Small intestine (tissue), 16 donors: ENCODE results near the gene CRKL. TPM values are rescaled to one million over a fixed set of nuclear protein-coding genes. Genes with fewer than 3 reads are reported as not detected.

Experiments used
- DNase-seq, 2 donors: peaks; one replicate each; pipeline versions ENCODE4 v3.0.0 to v3.0.0-alpha.2; 2013
- FAIRE-seq: peaks from 2 replicates; lab custom pipeline; 2012; peaks lifted over from hg19 to GRCh38; lab: Jason Lieb, UNC
- H3K27ac ChIP-seq, 3 donors: one replicate each; pipeline ENCODE4 v1.5.1; 2013; ENCODE audit warnings: low read length in 2 of 3, mild to moderate bottlenecking in 2 of 3, control low read depth in 1 of 3, inconsistent platforms in 1 of 3, low read depth in 1 of 3, moderate library complexity in 1 of 3
- H3K27me3 ChIP-seq, 3 donors: one replicate each; pipeline ENCODE4 v1.6.1; 2013; ENCODE audit warnings: low read length in 3 of 3, inconsistent platforms in 1 of 3; ENCODE audit not compliant: control insufficient read depth in 3 of 3, insufficient read depth in 3 of 3
- H3K36me3 ChIP-seq, 3 donors: one replicate each; pipeline ENCODE4 v1.6.1; 2013; ENCODE audit warnings: low read length in 3 of 3, inconsistent platforms in 1 of 3, low read depth in 1 of 3, mild to moderate bottlenecking in 1 of 3, moderate library complexity in 1 of 3; ENCODE audit not compliant: control insufficient read depth in 3 of 3, insufficient read depth in 2 of 3
- H3K4me1 ChIP-seq, 3 donors: one replicate each; pipeline ENCODE4 v1.6.1; 2013; ENCODE audit warnings: low read length in 2 of 3, inconsistent platforms in 1 of 3, low read depth in 1 of 3, mild to moderate bottlenecking in 1 of 3, moderate library complexity in 1 of 3; ENCODE audit not compliant: control insufficient read depth in 3 of 3, insufficient read depth in 2 of 3
- H3K4me3 ChIP-seq, 3 donors: one replicate each; pipeline ENCODE4 v1.5.1; 2013; ENCODE audit warnings: low read length in 3 of 3, control low read depth in 1 of 3, inconsistent platforms in 1 of 3, low read depth in 1 of 3, mild to moderate bottlenecking in 1 of 3, moderate library complexity in 1 of 3
- H3K9me3 ChIP-seq, 2 donors: one replicate each; pipeline ENCODE4 v1.6.1; 2013; ENCODE audit warnings: low read depth in 1 of 2, low read length in 1 of 2; ENCODE audit not compliant: control insufficient read depth in 2 of 2, insufficient read depth in 1 of 2
- WGBS, 3 donors: extraction: QIAGEN DNeasy Blood & Tissue Kit; methylation state at CpG; one replicate each; pipeline ENCODE4 v1.1.7; 2013; 5-methylcytosine and 5-hydroxymethylcytosine counted together
- long read RNA-seq, 10 donors: transcript quantifications; one replicate each; lab custom pipeline, GENCODE V29; 2026
- polyA plus RNA-seq, 4 donors: library from polyadenylated mRNA; stranded (reverse) in 3 of 4; unstranded in 1 of 4; fragments of 200-250 nt in 3 of 4; fragments of 120-200 nt in 1 of 4; gene quantifications; one replicate each; pipeline versions ENCODE4 v1.2.1 to v1.2.3, GENCODE V29; 2013
- donor health status: healthy with polysubstance abuse.
- donor health status: control.
- donor health status: control.
- donor health status: Bipolar disorder and iron deficiency.
- donor health status: healthy.

CRKL gene, protein sequence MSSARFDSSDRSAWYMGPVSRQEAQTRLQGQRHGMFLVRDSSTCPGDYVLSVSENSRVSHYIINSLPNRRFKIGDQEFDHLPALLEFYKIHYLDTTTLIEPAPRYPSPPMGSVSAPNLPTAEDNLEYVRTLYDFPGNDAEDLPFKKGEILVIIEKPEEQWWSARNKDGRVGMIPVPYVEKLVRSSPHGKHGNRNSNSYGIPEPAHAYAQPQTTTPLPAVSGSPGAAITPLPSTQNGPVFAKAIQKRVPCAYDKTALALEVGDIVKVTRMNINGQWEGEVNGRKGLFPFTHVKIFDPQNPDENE
- 10 to 100 TPM; 18.6 to 57.8 (median 22.0) TPM for polyA plus RNA-seq
- long read RNA-seq, donor 1, full-length matches to known transcripts: 27 of 108 reads
- long read RNA-seq, donor 1, partial matches to known transcripts: 81 of 108 reads
- long read RNA-seq, donor 1, other reads (novel, unspliced or antisense): 0 of 108 reads
- long read RNA-seq, donor 2, full-length matches to known transcripts: 2 of 2 reads
- long read RNA-seq, donor 2, partial matches to known transcripts: 0 of 2 reads
- long read RNA-seq, donor 2, other reads (novel, unspliced or antisense): 0 of 2 reads
- long read RNA-seq, donor 3, full-length matches to known transcripts: 13 of 34 reads
- long read RNA-seq, donor 3, partial matches to known transcripts: 21 of 34 reads
- long read RNA-seq, donor 3, other reads (novel, unspliced or antisense): 0 of 34 reads
- long read RNA-seq, donor 4: 0 reads
- long read RNA-seq, donor 5, full-length matches to known transcripts: 5 of 10 reads
- long read RNA-seq, donor 5, partial matches to known transcripts: 5 of 10 reads
- long read RNA-seq, donor 5, other reads (novel, unspliced or antisense): 0 of 10 reads
- long read RNA-seq, donor 6, full-length matches to known transcripts: 14 of 19 reads
- long read RNA-seq, donor 6, partial matches to known transcripts: 5 of 19 reads
- long read RNA-seq, donor 6, other reads (novel, unspliced or antisense): 0 of 19 reads
- long read RNA-seq, donor 7, full-length matches to known transcripts: 17 of 17 reads
- long read RNA-seq, donor 7, partial matches to known transcripts: 0 of 17 reads
- long read RNA-seq, donor 7, other reads (novel, unspliced or antisense): 0 of 17 reads
- long read RNA-seq, donor 8, full-length matches to known transcripts: 2 of 2 reads
- long read RNA-seq, donor 8, partial matches to known transcripts: 0 of 2 reads
- long read RNA-seq, donor 8, other reads (novel, unspliced or antisense): 0 of 2 reads
- long read RNA-seq, donor 9, full-length matches to known transcripts: 6 of 21 reads
- long read RNA-seq, donor 9, partial matches to known transcripts: 15 of 21 reads
- long read RNA-seq, donor 9, other reads (novel, unspliced or antisense): 0 of 21 reads
- long read RNA-seq, donor 10, full-length matches to known transcripts: 10 of 20 reads
- long read RNA-seq, donor 10, partial matches to known transcripts: 10 of 20 reads
- long read RNA-seq, donor 10, other reads (novel, unspliced or antisense): 0 of 20 reads

- peak; percentile 98 to 99 for DNase-seq
- Histone ChIP-seq H3K4me3 (peak within 1 kb of the TSS; percentile 88 to 96 (median 89)), H3K36me3 (no peaks in the 10 kb centered on the region), H3K4me1 (peaks cover 0 to 20% (median 2%) of the 10 kb centered on the region in 3 donors), H3K27ac (peak within 1 kb of the TSS; percentile 96 to 98 (median 97)), H3K9me3 (no peaks in the 10 kb centered on the region), H3K27me3 (no peaks in the 10 kb centered on the region)
- no peak for FAIRE-seq
- 0% methylated on average over 78 to 92 of the region's 92 CpGs for WGBS, 3 donors
These were observed at the start of gene CRKL for GRCh38 chr22:20916916-20917810. TSS of gene CRKL (plus strand) at chr22:20917407. CDS start at chr22:20917935, 528 bp downstream.

DNA sequence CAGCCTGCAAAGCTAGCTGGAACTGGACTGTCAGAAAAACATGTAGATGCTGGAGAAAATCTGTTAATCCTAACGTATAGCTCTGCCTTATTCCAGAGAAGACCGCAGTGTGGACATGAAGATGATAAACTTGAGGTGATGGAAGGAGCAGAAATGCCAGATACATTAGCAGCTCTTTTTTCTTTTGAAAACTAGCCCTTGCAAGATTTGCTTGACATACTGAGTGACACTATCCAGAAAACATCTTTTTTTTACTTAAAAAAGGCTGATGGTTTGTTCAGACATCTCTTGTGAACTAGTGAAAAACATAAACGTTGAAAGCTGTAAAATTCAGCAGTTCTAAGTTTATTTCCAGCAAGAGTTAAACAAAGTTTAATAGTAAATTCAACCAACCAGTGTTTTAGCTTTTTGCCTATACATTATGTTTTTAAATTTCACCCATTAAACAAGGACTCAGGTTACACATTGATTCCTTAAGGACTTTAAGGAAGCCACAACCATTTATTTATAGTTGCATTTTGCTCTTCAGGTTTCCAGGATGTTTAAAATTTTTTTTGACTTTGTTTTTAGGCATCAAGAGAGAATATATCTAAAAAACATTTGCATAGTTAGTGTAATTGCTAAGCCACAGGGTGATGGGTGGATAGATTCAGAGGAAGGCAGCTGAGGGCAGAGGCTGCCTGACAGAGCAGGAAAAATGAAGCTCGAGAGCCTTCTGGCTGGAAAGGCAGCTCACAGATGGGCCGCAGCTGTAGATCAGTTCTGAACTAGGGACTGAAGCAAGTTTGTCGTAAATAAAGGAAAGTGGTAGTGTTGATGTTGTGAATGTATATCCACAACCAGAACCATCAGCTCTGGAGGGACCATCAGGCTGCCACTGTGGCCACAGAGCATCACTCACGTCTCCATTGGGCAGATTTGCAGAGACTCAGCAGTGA, 48.9 kb upstream of the CRKL start:
- Histone ChIP-seq H3K4me1 (peaks cover 0 to 21% (median 5%) of the 10 kb centered on the region in 3 donors), H3K9me3 (no peaks in the 10 kb centered on the region), H3K4me3 (no peak overlapping the region), H3K36me3 (peaks cover 3 to 52% (median 4%) of the 10 kb centered on the region in 3 donors), H3K27me3 (no peaks in the 10 kb centered on the region), H3K27ac (peak overlapping the region in 2 of 3 donors; percentile 65 to 83)
- FAIRE-seq: no peak
- WGBS, 3 donors: 72 to 85% (median 82%) methylated on average over 7 of the region's 7 CpGs
- no peak for DNase-seq

- no peaks in the 10 kb centered on the region for H3K27me3 ChIP-seq
- peaks cover 3 to 56% (median 4%) of the 10 kb centered on the region in 3 donors for H3K36me3 ChIP-seq
- peaks cover 0 to 21% (median 5%) of the 10 kb centered on the region in 3 donors for H3K4me1 ChIP-seq
- H3K9me3 ChIP-seq: no peaks in the 10 kb centered on the region
- H3K27ac ChIP-seq: no peak overlapping the region
- 96 to 97% (median 96%) methylated on average over 2 of the region's 2 CpGs for WGBS, 3 donors
- no peak overlapping the region for H3K4me3 ChIP-seq
- DNase-seq: no peak
- FAIRE-seq: no peak
These were observed 48.0 kb upstream of the CRKL start for GRCh38 chr22:20869234-20869633.

- FAIRE-seq: no peak
- DNase-seq: peak in 1 of 2 donors; percentile 15
These were observed 44.0 kb upstream of the CRKL start for GRCh38 chr22:20873214-20873613.

DNA sequence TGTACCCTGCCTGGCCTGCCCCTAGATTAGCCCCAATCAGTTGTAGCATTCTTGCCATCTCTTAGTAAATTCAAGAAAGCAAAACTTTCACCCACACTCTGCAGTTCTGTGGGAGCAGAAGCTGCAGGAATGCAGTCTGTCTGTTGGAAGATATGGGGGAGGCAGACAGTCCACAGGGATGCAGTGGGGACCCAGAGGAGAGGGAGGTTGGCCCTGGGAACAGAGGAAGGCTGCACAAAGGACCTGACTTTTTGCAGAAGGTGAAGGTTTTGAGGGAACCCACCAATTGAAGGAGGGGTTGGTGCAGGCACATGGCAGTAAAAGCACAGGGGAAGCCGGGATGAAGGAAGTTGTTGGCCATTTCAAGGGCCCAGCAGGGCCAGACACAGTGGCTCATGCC, 41.9 kb upstream of the CRKL start:
- WGBS, 3 donors: 91 to 95% (median 92%) methylated on average over 1 of the region's 1 CpG
- Histone ChIP-seq H3K9me3 (no peaks in the 10 kb centered on the region), H3K27ac (no peak overlapping the region), H3K4me3 (no peak overlapping the region), H3K27me3 (no peaks in the 10 kb centered on the region), H3K36me3 (peaks cover 2 to 56% (median 4%) of the 10 kb centered on the region in 3 donors), H3K4me1 (no peaks in the 10 kb centered on the region)
- DNase-seq (no peak), FAIRE-seq (no peak)

More at GRCh38 chr22:20873214-20873613, 44.0 kb upstream of the CRKL start:
- Histone ChIP-seq H3K36me3 (peaks cover 5 to 62% (median 6%) of the 10 kb centered on the region in 3 donors), H3K27ac (no peak overlapping the region), H3K9me3 (no peaks in the 10 kb centered on the region), H3K4me1 (no peaks in the 10 kb centered on the region), H3K27me3 (no peaks in the 10 kb centered on the region), H3K4me3 (no peak overlapping the region)
- WGBS, 3 donors: 67 to 88% (median 86%) methylated on average over 3 of the region's 3 CpGs

DNA sequence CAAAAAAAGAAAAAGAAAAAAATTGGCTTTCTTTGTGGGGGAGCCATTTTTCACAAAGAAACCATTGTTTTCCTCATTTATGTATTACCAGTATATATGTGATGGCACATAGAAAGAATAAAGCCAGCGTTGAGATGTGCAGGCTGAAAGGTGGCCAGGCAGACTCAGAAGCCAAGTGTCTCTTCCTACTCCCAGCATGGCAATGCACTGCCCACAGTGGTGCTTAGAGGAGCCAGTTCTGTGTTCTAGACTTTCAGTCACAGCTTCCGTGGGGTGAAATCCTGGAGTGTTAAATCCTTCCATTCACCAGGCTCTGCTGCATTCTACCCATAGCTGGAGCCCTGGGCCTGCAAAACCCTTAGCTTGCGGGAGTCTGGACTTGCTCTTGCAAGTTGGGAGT, 39.5 kb upstream of the CRKL start:
- Histone ChIP-seq H3K4me3 (no peak overlapping the region), H3K27ac (no peak overlapping the region), H3K27me3 (no peaks in the 10 kb centered on the region), H3K9me3 (no peaks in the 10 kb centered on the region), H3K36me3 (peaks cover 2 to 72% (median 4%) of the 10 kb centered on the region in 3 donors), H3K4me1 (no peaks in the 10 kb centered on the region)
- FAIRE-seq: no peak
- WGBS, 3 donors: 94 to 96% (median 94%) methylated on average over 3 of the region's 3 CpGs
- DNase-seq: no peak
